Stimulated activated CD4-positive, alpha-beta T cell treated with anti-CD3 and anti-CD28 coated beads, Interleukin-1b, Interleukin-23, amount 100 ng/mL, for 1 hour (primary cell): ENCODE measurements around the gene MOCS3.
"Not testable (repeated sequence)": the region's sequence is repeated elsewhere in the genome, so short reads cannot be mapped to it uniquely, and the experiment has no call there.

Experiments used
- DNase-seq, 2 donors: peaks; one replicate each; pipeline ENCODE4 v3.0.0-alpha.2; 2020; ENCODE audit warnings: low read depth in 2 of 2

Gene MOCS3

GRCh38 chr20:50932016-50932485 lies 26.6 kb upstream of the MOCS3 start:
- DNase-seq = no peak

- DNase-seq = no peak
Observed at GRCh38 chr20:50932691-50933280, 25.8 kb upstream of the MOCS3 start.

- no peak for DNase-seq
Observed at GRCh38 chr20:50933589-50933988, 25.0 kb upstream of the MOCS3 start.

- DNase-seq = no peak
Observed at GRCh38 chr20:50943069-50943468, 15.5 kb upstream of the MOCS3 start.

- no peak for DNase-seq
Observed at GRCh38 chr20:50948132-50948785, 10.4 kb upstream of the MOCS3 start.

GRCh38 chr20:50953196-50953595 lies 5.4 kb upstream of the MOCS3 start:
- no peak for DNase-seq

GRCh38 chr20:50953821-50954220 lies 4.8 kb upstream of the MOCS3 start:
- no peak for DNase-seq

- DNase-seq = no peak
Observed at GRCh38 chr20:50957276-50957675, 1.3 kb upstream of the MOCS3 start.

- peak; percentile 66 to 79 for DNase-seq
Observed at GRCh38 chr20:50957798-50958614, 612 bp upstream of the MOCS3 start, which contains the start of gene DPM1. TSS of gene DPM1 (minus strand) at chr20:50958532. CDS start at chr20:50958523, 9 bp downstream.

GRCh38 chr20:50959543-50960126 lies 1.0 kb downstream of the MOCS3 start:
- DNase-seq = no peak

GRCh38 chr20:50967586-50967985 lies 9.0 kb downstream of the MOCS3 start:
- no peak for DNase-seq

GRCh38 chr20:50968289-50968688 lies 9.7 kb downstream of the MOCS3 start:
- no peak for DNase-seq

GRCh38 chr20:50969435-50969834 lies 10.8 kb downstream of the MOCS3 start:
- DNase-seq = no peak

- no peak for DNase-seq
Observed at GRCh38 chr20:50969912-50970311, 11.3 kb downstream of the MOCS3 start.

- no peak for DNase-seq
Observed at GRCh38 chr20:50975701-50976330, 17.2 kb downstream of the MOCS3 start.

- DNase-seq = no peak
Observed at GRCh38 chr20:50977066-50978021, 18.7 kb downstream of the MOCS3 start.

GRCh38 chr20:50978533-50978932 lies 19.9 kb downstream of the MOCS3 start:
- DNase-seq = not testable (repeated sequence)

GRCh38 chr20:50980071-50980681 lies 21.6 kb downstream of the MOCS3 start:
- no peak for DNase-seq

- peak in 1 of 2 donors; percentile 39 for DNase-seq
Observed at GRCh38 chr20:50980851-50981713, 22.5 kb downstream of the MOCS3 start.
